HUES6 (cell line): Measurements from ENCODE around the gene SLC25A42.

Source experiments
- H3K27ac ChIP-seq: 2 replicates; pipeline ENCODE4 v1.7.0; 2013; ENCODE audit warnings: low read depth, mild to moderate bottlenecking, low read length, inconsistent platforms
- H3K27me3 ChIP-seq: 2 replicates; pipeline ENCODE4 v1.6.1; 2013; ENCODE audit warnings: low read length; ENCODE audit not compliant: control insufficient read depth, insufficient read depth
- H3K36me3 ChIP-seq: 2 replicates; pipeline ENCODE4 v1.6.1; 2013; ENCODE audit warnings: low read length; ENCODE audit not compliant: control insufficient read depth, insufficient read depth
- H3K4me1 ChIP-seq: 2 replicates; pipeline ENCODE4 v1.6.1; 2013; ENCODE audit warnings: low read length; ENCODE audit not compliant: control insufficient read depth, insufficient read depth
- H3K4me3 ChIP-seq: 2 replicates; pipeline ENCODE4 v1.5.1; 2013; ENCODE audit warnings: low read depth, low read length
- H3K9ac ChIP-seq: one replicate; pipeline ENCODE4 v1.6.1; 2013; ENCODE audit warnings: mild to moderate bottlenecking, low read length
- H3K9me3 ChIP-seq: 2 replicates; pipeline ENCODE4 v1.6.1; 2013; ENCODE audit warnings: low read depth, low read length; ENCODE audit not compliant: control insufficient read depth, insufficient read depth

The SLC25A42 gene

DNA sequence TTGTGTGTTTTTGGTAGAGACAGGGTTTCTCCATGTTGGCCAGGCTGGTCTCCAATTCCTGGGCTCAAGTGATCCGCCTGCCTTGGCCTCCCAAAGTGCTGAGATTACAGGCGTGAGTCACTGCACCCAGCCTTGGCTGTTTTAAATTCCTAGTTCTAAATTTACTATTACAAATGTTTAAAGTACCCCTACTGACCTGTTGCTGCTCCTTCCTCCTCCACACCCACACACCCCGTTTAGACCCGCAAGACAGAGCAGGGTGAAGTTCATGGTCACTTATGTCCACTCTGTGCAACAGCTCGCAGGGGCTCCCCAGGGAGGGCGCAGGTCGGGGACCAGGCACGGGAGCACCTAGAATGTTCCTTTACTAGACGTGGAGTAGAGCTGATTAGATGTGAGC lies 45.8 kb downstream of the SLC25A42 start:
- Histone ChIP-seq H3K27ac (no peak overlapping the region), H3K4me1 (peaks cover 40% of the 10 kb centered on the region), H3K9me3 (no peaks in the 10 kb centered on the region), H3K36me3 (no peaks in the 10 kb centered on the region), H3K27me3 (peaks cover 11% of the 10 kb centered on the region), H3K4me3 (no peak overlapping the region), H3K9ac (no peak overlapping the region)

- Histone ChIP-seq H3K27ac (no peak overlapping the region), H3K4me3 (peak overlapping the region; percentile 41; the same call in 1 of the 2 replicates), H3K27me3 (peaks cover 11% of the 10 kb centered on the region), H3K36me3 (no peaks in the 10 kb centered on the region), H3K4me1 (peaks cover 36% of the 10 kb centered on the region), H3K9me3 (no peaks in the 10 kb centered on the region), H3K9ac (no peak overlapping the region)
Measured at GRCh38 chr19:19110410-19111135, 46.8 kb downstream of the SLC25A42 start.

DNA sequence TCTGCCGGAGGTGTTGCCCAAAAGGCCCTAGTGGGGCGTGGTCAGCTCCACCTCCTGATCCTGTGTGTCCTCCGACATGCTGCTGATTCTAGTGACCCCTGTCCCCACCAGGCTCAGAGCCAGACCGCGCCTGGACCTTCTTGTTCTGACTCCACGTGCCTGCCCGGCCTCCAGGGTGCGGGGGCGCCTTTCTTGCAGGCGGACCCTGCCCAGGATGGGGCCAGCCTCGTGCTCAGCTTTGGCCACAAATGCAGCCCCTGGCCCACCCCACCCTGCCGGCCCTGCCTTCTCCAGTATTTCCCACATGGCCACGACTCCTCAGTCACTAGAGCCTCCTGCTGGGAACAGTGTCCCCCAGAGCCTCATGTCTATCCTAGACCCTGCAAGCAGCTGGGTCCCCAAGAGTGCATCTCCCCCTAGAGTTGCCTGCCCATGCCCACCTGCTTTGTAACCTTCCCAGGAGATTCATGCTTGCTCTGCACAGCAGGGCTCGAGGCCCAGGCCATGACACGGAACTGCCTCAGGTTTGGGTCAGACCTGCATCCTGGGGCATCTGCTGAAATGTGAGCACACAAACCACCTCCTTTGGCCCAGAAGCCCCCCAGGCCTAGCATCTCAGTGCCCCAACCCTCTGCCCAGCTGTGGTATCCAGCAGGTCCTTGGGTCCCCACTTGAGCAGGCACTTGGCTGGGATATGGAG lies 47.5 kb downstream of the SLC25A42 start:
- H3K4me1 ChIP-seq = peaks cover 30% of the 10 kb centered on the region
- no peak overlapping the region for H3K9ac ChIP-seq
- H3K27ac ChIP-seq = no peak overlapping the region
- H3K36me3 ChIP-seq = no peaks in the 10 kb centered on the region
- peaks cover 11% of the 10 kb centered on the region for H3K27me3 ChIP-seq
- no peak overlapping the region for H3K4me3 ChIP-seq
- no peaks in the 10 kb centered on the region for H3K9me3 ChIP-seq

GRCh38 chr19:19111967-19112580 lies 48.3 kb downstream of the SLC25A42 start:
- Histone ChIP-seq H3K9ac (no peak overlapping the region), H3K4me3 (no peak overlapping the region), H3K27me3 (peaks cover 11% of the 10 kb centered on the region), H3K4me1 (peaks cover 27% of the 10 kb centered on the region), H3K9me3 (no peaks in the 10 kb centered on the region), H3K36me3 (no peaks in the 10 kb centered on the region), H3K27ac (no peak overlapping the region)

GRCh38 chr19:19113040-19113626 lies 49.3 kb downstream of the SLC25A42 start:
- Histone ChIP-seq H3K4me1 (peaks cover 19% of the 10 kb centered on the region), H3K4me3 (no peak overlapping the region), H3K36me3 (no peaks in the 10 kb centered on the region), H3K27me3 (peaks cover 11% of the 10 kb centered on the region), H3K9ac (no peak overlapping the region), H3K27ac (no peak overlapping the region), H3K9me3 (no peaks in the 10 kb centered on the region)

DNA sequence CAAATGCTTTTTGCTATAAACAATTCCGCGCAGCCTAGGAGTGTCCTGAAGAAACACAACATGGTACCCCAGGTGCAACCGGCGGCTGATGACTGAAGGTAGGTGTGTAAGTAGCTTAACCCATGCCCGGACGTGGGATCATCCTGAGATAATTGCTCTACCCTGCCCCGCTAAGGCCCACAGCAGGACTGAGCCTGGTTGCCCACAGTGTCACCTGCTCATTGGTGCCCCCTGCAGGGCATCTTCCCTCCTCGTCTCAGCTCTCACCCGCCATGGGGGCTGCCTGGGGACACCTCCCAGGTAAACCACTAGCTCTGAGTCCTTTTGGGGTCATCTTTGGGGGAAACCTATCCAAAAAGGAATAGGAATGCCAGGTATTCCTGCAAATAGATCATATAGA lies 52.2 kb downstream of the SLC25A42 start:
- Histone ChIP-seq H3K4me1 (peaks cover 25% of the 10 kb centered on the region), H3K27me3 (peaks cover 6% of the 10 kb centered on the region), H3K4me3 (no peak overlapping the region), H3K36me3 (peaks cover 12% of the 10 kb centered on the region), H3K9me3 (no peaks in the 10 kb centered on the region), H3K9ac (no peak overlapping the region), H3K27ac (no peak overlapping the region)

DNA sequence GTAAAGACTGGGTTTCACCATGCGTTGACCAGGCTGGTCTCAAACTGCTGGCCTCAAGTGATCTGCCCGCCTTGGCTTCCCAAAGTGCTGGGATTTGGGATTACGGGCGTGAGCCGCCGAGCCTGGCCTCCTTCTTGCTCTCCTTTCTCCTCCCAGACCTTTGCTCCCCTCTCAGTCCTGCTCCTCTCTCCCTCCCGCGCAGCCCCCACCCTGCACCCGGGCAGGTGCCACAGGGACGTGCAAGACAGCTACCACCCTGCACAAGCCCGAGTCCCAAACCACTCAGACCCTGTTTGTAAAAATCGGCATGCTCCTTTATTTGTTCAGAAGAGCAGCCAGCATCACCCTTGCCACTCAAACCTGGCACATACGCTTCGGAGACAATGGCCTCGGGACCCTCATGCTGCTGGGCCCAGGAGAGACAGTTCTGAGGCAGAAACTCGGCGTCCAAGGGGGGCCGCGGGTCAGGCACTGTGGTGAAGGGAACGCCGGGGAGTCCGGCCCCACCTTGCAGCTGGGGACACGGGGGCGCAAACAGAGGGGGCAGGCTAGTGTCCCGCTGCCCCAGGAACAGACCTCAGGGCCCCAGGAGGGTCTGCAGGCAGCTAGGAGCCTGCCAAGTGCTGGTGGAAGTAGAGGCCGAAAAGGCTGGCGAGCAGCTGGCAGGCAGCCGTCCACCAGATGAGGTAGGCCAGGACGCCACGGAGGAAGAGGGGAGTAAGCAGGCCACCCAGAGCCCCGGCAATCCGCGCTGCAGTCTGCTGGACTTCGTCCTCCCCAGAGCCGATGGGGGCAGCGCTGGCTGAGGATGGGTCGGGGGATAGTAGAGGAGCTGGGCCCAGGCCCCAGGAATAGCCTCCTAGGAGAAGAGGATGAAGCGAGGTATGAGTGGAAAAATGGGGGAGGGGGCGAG lies 55.8 kb downstream of the SLC25A42 start:
- Histone ChIP-seq H3K4me1 (peaks cover 15% of the 10 kb centered on the region; the same call in 1 of the 2 replicates), H3K9ac (no peak overlapping the region), H3K9me3 (no peaks in the 10 kb centered on the region), H3K27ac (no peak overlapping the region), H3K4me3 (no peak overlapping the region), H3K27me3 (no peaks in the 10 kb centered on the region), H3K36me3 (peaks cover 29% of the 10 kb centered on the region)

DNA sequence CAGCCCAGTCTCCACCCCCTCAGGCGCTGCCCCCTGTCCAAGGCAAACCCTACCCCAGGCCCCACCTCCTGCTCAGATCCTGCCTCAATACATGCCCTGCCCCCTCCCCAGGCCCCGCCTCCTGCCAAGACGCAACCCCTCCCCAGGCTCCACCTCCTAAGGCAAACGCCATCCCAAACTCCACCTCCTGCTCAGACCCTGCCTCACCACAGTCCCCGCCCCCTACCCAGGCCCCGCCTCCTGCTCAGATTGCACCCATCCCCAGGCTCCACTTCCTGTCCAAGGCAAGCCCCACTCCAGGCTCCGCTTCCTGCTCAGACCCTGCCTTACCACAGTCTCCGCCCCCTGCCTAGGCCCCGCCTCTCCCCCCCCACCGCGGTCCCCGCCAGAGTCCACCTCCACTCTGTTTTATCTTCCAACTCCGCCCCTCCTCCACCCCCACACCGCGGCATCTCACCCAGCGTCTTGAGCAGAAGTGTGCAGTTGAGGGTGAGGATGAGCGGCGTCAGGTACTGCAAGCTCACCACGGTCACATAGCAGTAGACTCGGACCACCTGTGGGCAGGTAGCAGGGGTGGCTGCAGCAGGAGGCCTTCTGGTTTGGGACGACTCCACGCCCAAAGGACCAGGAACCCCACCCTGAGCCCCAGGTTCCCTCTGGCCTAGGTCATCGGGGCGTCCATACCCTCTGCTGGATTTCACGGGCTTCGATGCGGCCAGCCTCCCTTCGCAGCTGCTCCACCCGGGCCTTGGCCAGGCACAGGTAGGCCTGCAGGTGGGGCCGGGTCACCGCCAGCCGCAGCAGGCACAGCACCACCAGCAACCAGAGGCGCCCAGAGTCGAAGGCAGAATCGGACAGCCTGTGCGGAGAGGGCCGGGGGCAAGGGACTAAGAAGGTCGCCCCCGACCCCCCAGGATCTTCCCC lies 56.8 kb downstream of the SLC25A42 start:
- Histone ChIP-seq H3K4me1 (peaks cover 15% of the 10 kb centered on the region; the same call in 1 of the 2 replicates), H3K9me3 (no peaks in the 10 kb centered on the region), H3K36me3 (peaks cover 29% of the 10 kb centered on the region), H3K27ac (no peak overlapping the region), H3K9ac (peak overlapping the region; percentile 11), H3K4me3 (peak overlapping the region; percentile 57), H3K27me3 (no peaks in the 10 kb centered on the region)

DNA sequence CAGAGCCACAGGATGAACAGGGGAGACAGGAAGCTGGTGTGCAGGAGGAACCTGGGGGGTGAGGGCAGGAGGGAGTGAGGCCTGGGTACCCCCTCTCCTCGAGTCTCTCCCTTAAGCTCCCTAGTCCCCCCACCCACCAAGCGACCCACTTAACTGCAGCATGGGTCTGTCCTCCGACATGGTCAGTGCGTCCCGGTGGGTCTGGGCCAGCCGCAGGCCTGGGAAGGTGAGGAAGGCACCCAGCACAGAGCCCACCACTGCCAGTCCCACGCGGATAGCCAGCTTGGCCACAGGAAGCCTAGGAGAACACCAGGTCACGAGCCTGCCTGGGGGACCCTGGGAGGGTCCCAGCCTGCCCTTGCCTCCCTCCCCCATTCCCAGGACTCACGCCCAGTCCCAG lies 57.6 kb downstream of the SLC25A42 start:
- H3K4me3 ChIP-seq = 0 out of 2 replicates have a peak overlapping the region, but pooled peaks have one; percentile 57
- H3K27ac ChIP-seq = no peak overlapping the region
- peaks cover 29% of the 10 kb centered on the region for H3K36me3 ChIP-seq
- H3K27me3 ChIP-seq = no peaks in the 10 kb centered on the region
- H3K4me1 ChIP-seq = peaks cover 15% of the 10 kb centered on the region; the same call in 1 of the 2 replicates
- peak overlapping the region; percentile 11 for H3K9ac ChIP-seq
- no peaks in the 10 kb centered on the region for H3K9me3 ChIP-seq
